Measurements from ENCODE around the gene RSPH9.

The RSPH9 gene

GRCh38 chr6:43708860-43709653 lies 64.2 kb downstream of the RSPH9 start:
- Histone ChIP-seq H3K4me2 (ENCODE audit: low read length, poor library complexity, severe bottlenecking) (no peak overlapping the region), H3K9me3 (ENCODE audit: control insufficient read depth, low read length) (no peaks in the 10 kb centered on the region), H3K36me3 (ENCODE audit: control insufficient read depth in 1 of 2, insufficient read depth in 2 of 2, low read depth in 1 of 2, low read length in 2 of 2) (no peaks in the 10 kb centered on the region), H2AK5ac (ENCODE audit: low read length, severe bottlenecking) (no peak overlapping the region), H3K4me3 (ENCODE audit: insufficient read depth in 1 of 2, low read depth in 1 of 2, low read length in 2 of 2) (peak overlapping the region in 1 of 2 experiments; percentile 59), H3K4ac (ENCODE audit: low read depth in 1 of 2, low read length in 2 of 2) (peak overlapping the region in 1 of 2 experiments; percentile 75), H3K27me3 (ENCODE audit: control insufficient read depth in 1 of 2, insufficient read depth in 1 of 2, low read length in 2 of 2) (peaks cover 0 to 3% of the 10 kb centered on the region in 2 experiments), H3K14ac (ENCODE audit: low read length in 2 of 2) (no peak overlapping the region), H3K4me1 (ENCODE audit: control insufficient read depth, insufficient read depth, low read depth, low read length) (peaks cover 4% of the 10 kb centered on the region), H2BK5ac (ENCODE audit: low read depth, low read length, poor library complexity, severe bottlenecking) (no peak overlapping the region), H3K23ac (ENCODE audit: low read length in 2 of 2) (peak overlapping the region in 1 of 2 experiments; percentile 53), H2BK120ac (ENCODE audit: low read depth, low read length) (no peak overlapping the region), H4K91ac (ENCODE audit: low read length) (peak overlapping the region; percentile 78), H2AFZ (ENCODE audit: low read depth, low read length) (no peak overlapping the region), H3K79me1 (replicated peaks; ENCODE audit: low read length, poor library complexity, severe bottlenecking) (no peaks in the 10 kb centered on the region), H3K18ac (ENCODE audit: low read depth in 1 of 2, low read length in 2 of 2) (peak overlapping the region in 1 of 2 experiments; percentile 61), H3K27ac (ENCODE audit: low read length, poor library complexity, severe bottlenecking) (no peak overlapping the region), H2BK15ac (ENCODE audit: low read depth, poor library complexity, severe bottlenecking) (no peak overlapping the region), H4K8ac (ENCODE audit: low read length) (no peak overlapping the region), H3K9ac (ENCODE audit: low read length) (peak overlapping the region; percentile 75), H2BK12ac (ENCODE audit: low read length in 2 of 2) (peak overlapping the region; percentile 88 to 96)
- DNase-seq: peak; percentile 91
- WGBS: 57% methylated on average over 4 of the region's 5 CpGs

GRCh38 chr6:43709654-43710303 lies 64.9 kb downstream of the RSPH9 start:
- Histone ChIP-seq H3K9me3 (ENCODE audit: control insufficient read depth, low read length) (no peaks in the 10 kb centered on the region), H3K4ac (ENCODE audit: low read depth in 1 of 2, low read length in 2 of 2) (peak overlapping the region in 1 of 2 experiments; percentile 35)

GRCh38 chr6:43710576-43710975 lies 65.7 kb downstream of the RSPH9 start:
- Histone ChIP-seq H3K4me3 (ENCODE audit: insufficient read depth in 1 of 2, low read depth in 1 of 2, low read length in 2 of 2) (no peak overlapping the region), H3K79me1 (replicated peaks; ENCODE audit: low read length, poor library complexity, severe bottlenecking) (no peaks in the 10 kb centered on the region), H3K9me3 (ENCODE audit: control insufficient read depth, low read length) (no peaks in the 10 kb centered on the region), H4K8ac (ENCODE audit: low read length) (no peak overlapping the region), H2BK5ac (ENCODE audit: low read depth, low read length, poor library complexity, severe bottlenecking) (no peak overlapping the region), H2BK12ac (ENCODE audit: low read length in 2 of 2) (peak overlapping the region in 1 of 2 experiments; percentile 57), H2BK120ac (ENCODE audit: low read depth, low read length) (no peak overlapping the region), H3K4me1 (ENCODE audit: control insufficient read depth, insufficient read depth, low read depth, low read length) (peaks cover 7% of the 10 kb centered on the region), H2AK5ac (ENCODE audit: low read length, severe bottlenecking) (no peak overlapping the region), H3K27ac (ENCODE audit: low read length, poor library complexity, severe bottlenecking) (no peak overlapping the region), H2BK15ac (ENCODE audit: low read depth, poor library complexity, severe bottlenecking) (no peak overlapping the region), H3K36me3 (ENCODE audit: control insufficient read depth in 1 of 2, insufficient read depth in 2 of 2, low read depth in 1 of 2, low read length in 2 of 2) (no peaks in the 10 kb centered on the region), H3K4ac (ENCODE audit: low read depth in 1 of 2, low read length in 2 of 2) (no peak overlapping the region), H3K18ac (ENCODE audit: low read depth in 1 of 2, low read length in 2 of 2) (no peak overlapping the region), H2AFZ (ENCODE audit: low read depth, low read length) (no peak overlapping the region), H3K27me3 (ENCODE audit: control insufficient read depth in 1 of 2, insufficient read depth in 1 of 2, low read length in 2 of 2) (peaks cover 0 to 10% of the 10 kb centered on the region in 2 experiments), H3K4me2 (ENCODE audit: low read length, poor library complexity, severe bottlenecking) (no peak overlapping the region), H4K91ac (ENCODE audit: low read length) (no peak overlapping the region), H3K9ac (ENCODE audit: low read length) (no peak overlapping the region), H3K14ac (ENCODE audit: low read length in 2 of 2) (no peak overlapping the region), H3K23ac (ENCODE audit: low read length in 2 of 2) (no peak overlapping the region)
- no peak for DNase-seq
- WGBS: 89% methylated on average over 4 of the region's 4 CpGs

More at GRCh38 chr6:43709654-43710303, 64.9 kb downstream of the RSPH9 start:
- H2BK15ac ChIP-seq (ENCODE audit: low read depth, poor library complexity, severe bottlenecking): no peak overlapping the region
- H3K79me1 ChIP-seq (replicated peaks; ENCODE audit: low read length, poor library complexity, severe bottlenecking): no peaks in the 10 kb centered on the region
- peaks cover 0 to 10% of the 10 kb centered on the region in 2 experiments for H3K27me3 ChIP-seq (ENCODE audit: control insufficient read depth in 1 of 2, insufficient read depth in 1 of 2, low read length in 2 of 2)
- peaks cover 7% of the 10 kb centered on the region for H3K4me1 ChIP-seq (ENCODE audit: control insufficient read depth, insufficient read depth, low read depth, low read length)
- H3K36me3 ChIP-seq (ENCODE audit: control insufficient read depth in 1 of 2, insufficient read depth in 2 of 2, low read depth in 1 of 2, low read length in 2 of 2): no peaks in the 10 kb centered on the region
- no peak overlapping the region for H2BK5ac ChIP-seq (ENCODE audit: low read depth, low read length, poor library complexity, severe bottlenecking)
- H2BK120ac ChIP-seq (ENCODE audit: low read depth, low read length): no peak overlapping the region
- no peak overlapping the region for H3K14ac ChIP-seq (ENCODE audit: low read length in 2 of 2)
- H3K4me2 ChIP-seq (ENCODE audit: low read length, poor library complexity, severe bottlenecking): no peak overlapping the region
- no peak overlapping the region for H3K23ac ChIP-seq (ENCODE audit: low read length in 2 of 2)
- H3K9ac ChIP-seq (ENCODE audit: low read length): peak overlapping the region; percentile 75
- H4K91ac ChIP-seq (ENCODE audit: low read length): no peak overlapping the region
- no peak overlapping the region for H2AFZ ChIP-seq (ENCODE audit: low read depth, low read length)
- H4K8ac ChIP-seq (ENCODE audit: low read length): peak overlapping the region; percentile 74
- no peak for DNase-seq
- no peak overlapping the region for H3K27ac ChIP-seq (ENCODE audit: low read length, poor library complexity, severe bottlenecking)
- peak overlapping the region; percentile 19 to 25 for H3K18ac ChIP-seq (ENCODE audit: low read depth in 1 of 2, low read length in 2 of 2)
- WGBS: 94% methylated on average over 7 of the region's 7 CpGs
- no peak overlapping the region for H2AK5ac ChIP-seq (ENCODE audit: low read length, severe bottlenecking)
- H2BK12ac ChIP-seq (ENCODE audit: low read length in 2 of 2): peak overlapping the region in 1 of 2 experiments; percentile 70
- H3K4me3 ChIP-seq (ENCODE audit: insufficient read depth in 1 of 2, low read depth in 1 of 2, low read length in 2 of 2): peak overlapping the region in 1 of 2 experiments; percentile 59

DNA sequence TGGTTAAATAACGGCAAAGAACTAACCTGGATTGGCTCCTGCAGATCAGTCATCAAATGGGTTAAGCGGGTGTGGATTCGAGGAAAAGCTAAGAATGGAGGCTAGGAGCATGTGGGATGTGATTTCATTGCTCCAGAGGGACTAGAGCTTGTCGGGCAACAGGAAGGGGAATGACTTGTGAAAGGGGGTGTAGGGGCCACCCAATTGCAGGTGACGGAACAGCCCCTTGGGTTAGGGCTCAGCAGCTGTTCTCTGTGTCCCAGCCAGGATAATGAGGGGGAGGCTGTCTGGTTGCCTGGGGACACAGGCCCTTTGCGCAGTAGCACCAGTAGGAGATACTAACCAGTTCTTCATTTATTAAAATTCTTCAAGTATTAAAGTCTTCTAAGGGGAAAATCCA lies 67.7 kb downstream of the RSPH9 start:
- Histone ChIP-seq H3K79me1 (replicated peaks; ENCODE audit: low read length, poor library complexity, severe bottlenecking) (no peaks in the 10 kb centered on the region), H3K27ac (ENCODE audit: low read length, poor library complexity, severe bottlenecking) (no peak overlapping the region), H3K4me1 (ENCODE audit: control insufficient read depth, insufficient read depth, low read depth, low read length) (peaks cover 11% of the 10 kb centered on the region), H4K91ac (ENCODE audit: low read length) (no peak overlapping the region), H4K8ac (ENCODE audit: low read length) (no peak overlapping the region), H2BK12ac (ENCODE audit: low read length in 2 of 2) (no peak overlapping the region), H3K4me3 (ENCODE audit: insufficient read depth in 1 of 2, low read depth in 1 of 2, low read length in 2 of 2) (no peak overlapping the region), H3K14ac (ENCODE audit: low read length in 2 of 2) (no peak overlapping the region), H3K18ac (ENCODE audit: low read depth in 1 of 2, low read length in 2 of 2) (no peak overlapping the region), H2BK15ac (ENCODE audit: low read depth, poor library complexity, severe bottlenecking) (no peak overlapping the region), H3K4ac (ENCODE audit: low read depth in 1 of 2, low read length in 2 of 2) (no peak overlapping the region), H2BK120ac (ENCODE audit: low read depth, low read length) (no peak overlapping the region), H3K27me3 (ENCODE audit: control insufficient read depth in 1 of 2, insufficient read depth in 1 of 2, low read length in 2 of 2) (peaks cover 0 to 10% of the 10 kb centered on the region in 2 experiments), H3K9me3 (ENCODE audit: control insufficient read depth, low read length) (no peaks in the 10 kb centered on the region), H3K9ac (ENCODE audit: low read length) (no peak overlapping the region), H2AK5ac (ENCODE audit: low read length, severe bottlenecking) (no peak overlapping the region), H2BK5ac (ENCODE audit: low read depth, low read length, poor library complexity, severe bottlenecking) (no peak overlapping the region), H3K4me2 (ENCODE audit: low read length, poor library complexity, severe bottlenecking) (no peak overlapping the region), H3K36me3 (ENCODE audit: control insufficient read depth in 1 of 2, insufficient read depth in 2 of 2, low read depth in 1 of 2, low read length in 2 of 2) (no peaks in the 10 kb centered on the region), H3K23ac (ENCODE audit: low read length in 2 of 2) (no peak overlapping the region), H2AFZ (ENCODE audit: low read depth, low read length) (no peak overlapping the region)
- DNase-seq: no peak
- WGBS: 93% methylated on average over 5 of the region's 6 CpGs

Measured in mesenchymal stem cell (in vitro differentiated cells and primary cell).